HG03439 (cell line): ENCODE measurements around the gene TOMM40.
"Not testable (repeated sequence)": the region's sequence is repeated elsewhere in the genome, so short reads cannot be mapped to it uniquely, and the experiment has no call there.

Experiments used
- ATAC-seq: cut with Tn5 transposase; IDR thresholded peaks from one replicate; pipeline ENCODE4 v1.9.1; 2021; ENCODE audit warnings: mild to moderate bottlenecking, moderate library complexity; ENCODE audit not compliant: unreplicated experiment

Gene TOMM40

GRCh38 chr19:44924243-44924725 is 33.2 kb downstream of the TOMM40 start:
- no peak for ATAC-seq

- no peak for ATAC-seq
Observed at GRCh38 chr19:44925114-44925891, 34.2 kb downstream of the TOMM40 start.

DNA sequence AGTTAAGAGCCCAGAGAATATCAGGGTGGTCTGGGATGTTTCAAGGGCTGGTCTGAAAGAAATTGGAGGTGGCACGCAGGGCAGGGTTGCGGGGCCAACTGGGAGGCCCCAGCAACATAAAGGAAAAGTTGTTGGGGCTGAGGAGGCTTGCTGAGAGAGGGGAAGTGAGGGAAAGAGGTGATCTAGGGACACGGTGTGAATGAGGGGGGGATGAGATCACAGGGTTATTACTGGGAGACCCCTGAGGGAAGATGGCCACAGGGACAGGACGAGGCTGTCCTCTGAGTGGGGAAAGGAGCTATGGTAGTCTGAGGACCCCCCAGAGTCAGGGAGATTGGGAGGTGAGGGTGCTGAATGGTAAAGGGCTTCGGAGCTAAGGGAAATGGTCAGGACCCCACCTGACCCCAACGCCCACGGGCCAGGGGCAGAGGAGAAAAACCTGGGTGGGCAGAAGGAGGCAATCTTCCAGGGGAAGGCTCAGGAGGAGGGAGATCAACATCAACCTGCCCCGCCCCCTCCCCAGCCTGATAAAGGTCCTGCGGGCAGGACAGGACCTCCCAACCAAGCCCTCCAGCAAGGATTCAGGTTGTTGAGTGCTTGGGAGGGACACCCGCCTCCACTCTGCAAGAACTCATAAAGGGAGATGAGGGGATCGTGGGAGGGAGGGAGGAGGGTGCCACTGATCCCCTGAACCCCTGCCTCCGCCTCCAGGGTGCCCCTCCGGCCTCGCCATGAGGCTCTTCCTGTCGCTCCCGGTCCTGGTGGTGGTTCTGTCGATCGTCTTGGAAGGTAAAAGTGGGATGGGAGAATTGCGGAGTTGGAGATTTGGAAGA is 35.4 kb downstream of the TOMM40 start:
- not testable (repeated sequence) for ATAC-seq

DNA sequence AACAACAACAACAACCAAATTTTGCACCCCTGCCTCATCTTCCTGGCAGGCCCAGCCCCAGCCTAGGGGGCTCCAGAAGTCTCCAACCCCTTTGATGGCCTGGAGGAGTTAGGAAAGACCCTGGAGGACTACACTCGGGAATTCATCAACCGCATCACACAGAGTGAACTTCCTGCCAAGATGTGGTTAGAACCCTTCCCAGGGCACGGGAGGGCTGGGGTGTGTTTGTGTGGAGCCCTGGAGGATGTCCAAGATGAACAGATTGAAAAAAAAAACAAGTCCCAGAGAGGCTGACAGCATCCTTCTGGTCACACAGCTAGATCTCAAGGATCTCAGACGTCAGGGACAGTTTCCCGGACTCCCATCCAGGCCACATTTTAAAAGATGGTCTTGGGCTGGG is 36.7 kb downstream of the TOMM40 start:
- ATAC-seq = no peak

- no peak for ATAC-seq
Observed at GRCh38 chr19:44930088-44930487, 39.0 kb downstream of the TOMM40 start.

- no peak for ATAC-seq
Observed at GRCh38 chr19:44931541-44931940, 40.5 kb downstream of the TOMM40 start.

DNA sequence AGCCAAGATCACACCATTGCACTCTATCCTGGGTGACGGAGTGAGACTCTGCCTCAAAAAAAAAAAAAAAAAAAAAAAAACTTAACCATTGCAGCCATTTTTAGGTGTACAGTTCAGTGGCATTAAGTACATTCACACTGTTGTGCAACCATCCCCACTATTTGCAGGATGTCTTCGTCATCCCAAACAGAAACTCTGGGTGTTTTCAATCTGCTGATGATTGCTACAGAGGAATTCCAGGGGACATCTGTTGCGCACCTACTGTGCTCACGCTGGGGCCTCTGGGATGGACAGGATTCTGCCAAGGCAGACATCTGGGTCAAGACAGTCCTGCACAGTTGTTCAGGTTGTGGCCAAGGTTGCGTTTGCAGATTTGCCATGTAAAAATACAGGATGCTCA is 48.6 kb downstream of the TOMM40 start:
- no peak for ATAC-seq

DNA sequence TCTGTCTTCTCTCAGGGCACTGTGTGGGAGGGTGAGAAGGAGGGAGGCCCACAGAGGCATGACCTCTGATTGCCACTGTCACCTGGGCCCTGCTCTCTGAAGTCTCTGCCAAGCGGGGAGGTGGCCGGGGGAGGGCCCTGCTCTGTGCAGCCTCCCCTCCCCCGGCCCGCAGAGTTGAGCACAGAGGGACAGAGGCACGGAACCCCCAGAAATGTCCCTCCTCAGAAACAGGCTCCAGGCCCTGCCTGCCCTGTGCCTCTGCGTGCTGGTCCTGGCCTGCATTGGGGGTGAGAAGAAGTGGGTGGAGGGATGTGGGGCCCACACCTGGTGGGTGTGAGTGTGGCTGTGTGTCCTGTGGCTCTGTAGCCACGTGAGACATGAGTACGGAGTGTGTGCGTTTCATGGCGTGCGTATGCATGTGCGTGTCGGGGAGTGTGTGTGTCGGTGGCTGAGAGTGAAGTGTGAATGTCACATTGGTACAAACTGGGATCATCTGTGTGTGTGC is 51.1 kb downstream of the TOMM40 start, which contains the start of gene APOC4:
APOC4 (plus strand) TSS at position 171 of the 505 bp plus-strand sequence; CDS start at position 212, 41 bp downstream.
- no peak for ATAC-seq

- ATAC-seq = no peak
Observed at GRCh38 chr19:44943801-44944249, 52.8 kb downstream of the TOMM40 start.

DNA sequence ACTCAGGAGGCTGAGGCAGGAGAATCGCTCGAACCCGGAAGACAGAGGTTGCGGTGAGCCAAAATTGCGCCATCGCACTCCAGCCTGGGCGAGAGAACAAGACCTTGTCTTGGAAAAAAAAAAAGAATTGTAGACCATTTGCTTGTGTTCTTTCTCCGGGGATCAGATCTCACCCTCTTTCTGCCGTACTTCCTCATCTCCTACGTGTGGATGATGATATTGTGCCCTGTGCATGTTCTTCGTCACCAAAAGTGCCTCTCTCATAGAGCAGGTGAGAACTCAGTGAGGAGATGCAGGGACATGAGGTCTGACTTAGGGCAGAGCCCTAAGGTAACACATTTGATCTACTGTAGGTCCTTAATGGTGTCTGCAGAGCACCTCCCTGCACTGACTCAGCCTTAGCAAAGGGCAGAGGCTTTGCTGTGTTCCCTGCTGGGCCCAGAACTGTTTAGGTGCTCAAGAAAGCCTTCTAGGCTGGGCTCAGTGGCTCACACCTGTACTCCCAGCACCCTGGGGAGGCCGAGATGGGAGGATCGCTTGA is 56.1 kb downstream of the TOMM40 start:
- no peak for ATAC-seq

DNA sequence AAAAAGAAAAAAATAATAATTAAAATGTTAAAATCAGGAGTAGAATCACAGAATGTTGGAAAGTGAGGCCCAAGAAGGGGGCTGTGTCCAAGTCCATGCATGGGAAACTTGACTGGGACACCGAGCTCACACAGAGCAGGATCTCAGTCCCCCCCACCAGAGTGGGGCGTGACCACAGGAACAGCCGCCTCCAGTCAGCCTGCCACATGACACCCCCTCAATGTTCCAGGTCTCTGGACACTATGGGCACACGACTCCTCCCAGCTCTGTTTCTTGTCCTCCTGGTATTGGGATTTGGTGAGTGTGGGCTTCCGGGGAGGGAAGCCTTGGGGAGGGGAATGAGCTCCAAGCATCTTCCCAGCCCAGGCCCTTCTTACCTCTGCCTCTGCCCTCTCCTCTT is 57.2 kb downstream of the TOMM40 start:
- no peak for ATAC-seq

DNA sequence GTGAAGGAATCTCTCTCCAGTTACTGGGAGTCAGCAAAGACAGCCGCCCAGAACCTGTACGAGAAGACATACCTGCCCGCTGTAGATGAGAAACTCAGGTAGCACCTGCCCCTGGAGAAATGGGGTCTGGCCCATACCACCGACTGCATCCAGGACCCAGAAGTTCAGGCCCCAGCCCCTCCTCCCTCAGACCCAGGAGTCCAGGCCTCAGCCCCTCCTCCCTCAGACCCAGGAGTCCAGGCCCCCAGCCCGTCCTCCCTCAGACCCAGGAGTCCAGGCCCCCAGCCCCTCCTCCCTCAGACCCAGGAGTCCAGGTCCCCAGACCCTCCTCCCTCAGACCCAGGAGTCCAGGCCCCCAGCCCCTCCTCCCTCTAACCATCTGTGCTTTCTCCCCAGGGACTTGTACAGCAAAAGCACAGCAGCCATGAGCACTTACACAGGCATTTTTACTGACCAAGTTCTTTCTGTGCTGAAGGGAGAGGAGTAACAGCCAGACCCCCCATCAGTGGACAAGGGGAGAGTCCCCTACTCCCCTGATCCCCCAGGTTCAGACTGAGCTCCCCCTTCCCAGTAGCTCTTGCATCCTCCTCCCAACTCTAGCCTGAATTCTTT is 57.8 kb downstream of the TOMM40 start:
- no peak for ATAC-seq

GRCh38 chr19:44949550-44949949 is 58.5 kb downstream of the TOMM40 start:
- no peak for ATAC-seq

DNA sequence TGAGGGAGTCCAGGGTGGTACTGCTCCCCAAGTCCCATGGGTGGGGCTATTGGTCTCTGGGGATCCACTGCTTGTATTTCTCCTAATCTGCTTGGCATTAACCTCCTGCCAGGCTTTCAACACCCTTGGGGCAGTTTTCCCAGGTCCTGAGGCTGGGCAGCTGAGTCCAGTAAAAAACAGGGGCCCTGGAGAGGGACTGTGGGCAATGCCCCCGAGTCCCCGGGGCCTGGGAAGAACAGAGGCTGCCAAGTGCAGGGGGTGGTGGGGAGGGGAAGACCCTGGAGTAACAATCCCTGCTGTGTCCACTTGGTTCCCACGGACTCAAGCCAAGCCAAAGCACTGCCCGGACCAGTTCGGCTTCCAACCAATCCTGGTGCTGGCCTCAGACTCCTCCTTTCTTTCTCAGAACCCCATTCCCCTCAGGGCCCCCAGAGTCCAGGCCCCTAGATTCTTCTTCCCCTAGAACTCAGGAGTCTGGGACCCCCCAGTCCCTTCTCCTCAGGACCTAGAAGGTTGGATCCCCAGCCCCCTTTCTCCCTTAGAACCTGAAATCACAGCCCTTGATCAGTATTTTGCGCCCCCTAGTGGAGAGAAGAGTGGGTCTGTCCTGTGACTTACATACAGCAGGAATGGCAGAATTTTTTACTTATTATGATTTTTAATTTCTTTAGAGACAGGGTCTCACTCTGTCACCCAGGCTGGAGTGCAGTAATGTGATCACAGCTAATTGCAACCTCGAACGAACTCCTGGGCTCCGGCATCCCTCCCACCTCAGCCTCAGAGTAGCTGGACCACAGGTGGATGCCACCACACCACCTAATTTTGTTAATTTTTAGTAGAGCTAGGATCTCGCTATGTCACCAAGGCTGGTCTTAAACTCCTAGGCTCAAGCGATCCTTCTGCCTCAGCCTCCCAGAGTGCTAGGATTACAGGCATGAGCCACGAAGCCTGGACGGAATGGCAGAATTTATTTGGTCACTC is 60.4 kb downstream of the TOMM40 start:
- no peak for ATAC-seq
